A673 (cell line): ENCODE results near the gene CHI3L2. TPM values are rescaled to one million over a fixed set of nuclear protein-coding genes. Genes with fewer than 3 reads are reported as not detected.

Experiments used
- BruUV-seq: library from RNA; stranded (reverse); fragments of 400-500 nt; replicated peaks from 2 replicates; lab custom pipeline; 2021; lab: Mats Ljungman, UMichigan
- CTCF ChIA-PET: fragments of 300-600 bp; sonication (Branson Sonifier 250); formaldehyde crosslinking; loops from one replicate; lab custom pipeline; 2022; ENCODE audit warnings: antibody characterized with exemption; lab: Charles Lee
- POLR2A ChIA-PET: fragments of 300-600 bp; sonication (Branson Sonifier 250); formaldehyde crosslinking; loops from one replicate; lab custom pipeline; 2022; ENCODE audit warnings: antibody characterized with exemption; ENCODE audit not compliant: low non-redundant PET; lab: Charles Lee
- DNase-seq: peaks from one replicate; pipeline ENCODE4 v3.0.0-alpha.2; 2015; ENCODE audit warnings: low spot score
- H3K27ac ChIP-seq: fragments of 200-600 bp; sonication (generic); 2 replicates; pipeline ENCODE4 v1.5.1; 2016; ENCODE audit warnings: mixed run types, low read depth, mild to moderate bottlenecking, mixed read lengths, antibody characterized with exemption, low read length; ENCODE audit not compliant: poor library complexity, severe bottlenecking
- H3K27me3 ChIP-seq: fragments of 200-600 bp; sonication (generic); replicated peaks from 2 replicates; pipeline ENCODE4 v1.6.1; 2017; ENCODE audit warnings: mixed run types, low read depth, mild to moderate bottlenecking, mixed read lengths, antibody characterized with exemption, low read length; ENCODE audit not compliant: insufficient read depth, poor library complexity
- H3K36me3 ChIP-seq: fragments of 200-600 bp; sonication (generic); 2 replicates; pipeline ENCODE4 v1.6.1; 2016; ENCODE audit warnings: mixed run types, mild to moderate bottlenecking, mixed read lengths, antibody characterized with exemption, low read length; ENCODE audit not compliant: insufficient read depth, poor library complexity, severe bottlenecking
- H3K4me1 ChIP-seq: fragments of 200-600 bp; sonication (generic); 2 replicates; pipeline ENCODE4 v1.6.1; 2017; ENCODE audit warnings: mixed run types, mild to moderate bottlenecking, mixed read lengths, antibody characterized with exemption, low read length; ENCODE audit not compliant: insufficient read depth, poor library complexity, severe bottlenecking
- H3K4me3 ChIP-seq: fragments of 200-600 bp; sonication (generic); 2 replicates; pipeline ENCODE4 v1.5.1; 2016; ENCODE audit warnings: low read depth, mixed run types, mild to moderate bottlenecking, mixed read lengths, low read length; ENCODE audit not compliant: poor library complexity, severe bottlenecking
- H3K9me3 ChIP-seq: fragments of 200-600 bp; sonication (generic); 2 replicates; pipeline ENCODE4 v1.6.1; 2016; ENCODE audit warnings: mixed run types, low read depth, mild to moderate bottlenecking, mixed read lengths, antibody characterized with exemption, low read length; ENCODE audit not compliant: poor library complexity, severe bottlenecking
- CTCF ChIP-seq: fragments of 300-800, 200-600 bp; sonication (generic); conservative IDR thresholded peaks from 2 replicates; pipeline ENCODE4 v1.5.1; 2017; ENCODE audit warnings: low read depth, mild to moderate bottlenecking, antibody characterized with exemption, low read length, moderate library complexity, mixed read lengths
- EZH2 ChIP-seq: fragments of 200-600 bp; sonication (generic); IDR thresholded peaks from 2 replicates; pipeline ENCODE4 v1.6.1; 2017; ENCODE audit warnings: borderline replicate concordance, low read depth, mild to moderate bottlenecking, mixed read lengths, antibody characterized with exemption, low read length; ENCODE audit not compliant: poor library complexity, severe bottlenecking
- intact Hi-C: fragments of 100-400 bp; cut with micrococcal nuclease; formaldehyde crosslinking; loops from one replicate; pipeline ENCODE4 v1.10.0; 2022; ENCODE audit not compliant: unreplicated experiment
- total RNA-seq: library from RNA; stranded (reverse); gene quantifications from 2 replicates; pipeline ENCODE4 v1.2.3, GENCODE V29; 2021

CHI3L2 gene
- total RNA-seq, 1 experiment from 2014 or later: not detected

GRCh38 chr1:111208921-111209320, 18.6 kb upstream of the CHI3L2 start:
- no peak for DNase-seq
- no peak overlapping the region for H3K27ac ChIP-seq
- no peak overlapping the region for H3K4me3 ChIP-seq
- TF ChIP-seq CTCF (no peak), EZH2 (no peak)
- ChIA-PET CTCF (no interaction called here), POLR2A (no interaction called here)
- H3K27me3 ChIP-seq: peaks cover 78% of the 10 kb centered on the region
- no peaks in the 10 kb centered on the region for H3K36me3 ChIP-seq
- H3K4me1 ChIP-seq: no peaks in the 10 kb centered on the region
- no TSS peak for BruUV-seq
- intact Hi-C loops: no loop called here
- no peaks in the 10 kb centered on the region for H3K9me3 ChIP-seq

- no peak for DNase-seq
- ChIA-PET POLR2A (no interaction called here), CTCF (no interaction called here)
- Histone ChIP-seq H3K36me3 (no peaks in the 10 kb centered on the region), H3K9me3 (no peaks in the 10 kb centered on the region), H3K4me3 (no peak overlapping the region), H3K27ac (no peak overlapping the region), H3K27me3 (peaks cover 71% of the 10 kb centered on the region), H3K4me1 (no peaks in the 10 kb centered on the region)
- BruUV-seq: no TSS peak
- TF ChIP-seq EZH2: no peak
- TF ChIP-seq CTCF: no peak
- intact Hi-C loops: no loop called here
Measured at GRCh38 chr1:111209622-111210021, 17.9 kb upstream of the CHI3L2 start.

GRCh38 chr1:111211921-111212320, 15.6 kb upstream of the CHI3L2 start:
- intact Hi-C loops: no loop called here
- no peak for DNase-seq
- Histone ChIP-seq H3K27me3 (peaks cover 50% of the 10 kb centered on the region), H3K4me1 (no peaks in the 10 kb centered on the region), H3K9me3 (no peaks in the 10 kb centered on the region), H3K36me3 (no peaks in the 10 kb centered on the region), H3K27ac (no peak overlapping the region), H3K4me3 (no peak overlapping the region)
- ChIA-PET CTCF (no interaction called here), POLR2A (no interaction called here)
- TF ChIP-seq EZH2 (no peak), CTCF (no peak)
- no TSS peak for BruUV-seq
